Right lobe of liver (tissue), 4 donors: ENCODE results near the gene PLPP2.

Experiments used
- CTCF ChIP-seq, 4 donors: fragments of 200-600 bp in 3 of 4; fragments of 450-650 bp in 1 of 4; IDR thresholded peaks; one replicate each; pipeline versions ENCODE4 v1.5.1 to v1.8.0; 2016 to 2022; ENCODE audit warnings: antibody characterized with exemption in 4 of 4, mild to moderate bottlenecking in 2 of 4
- POLR2A ChIP-seq: fragments of 450-650 bp; IDR thresholded peaks from one replicate; pipeline ENCODE4 v1.6.1; 2017; ENCODE audit warnings: antibody characterized with exemption, mild to moderate bottlenecking
- donor health status: DM: no; HTN: no; CAD: no.
- donor health status: DM: no; HTN: no; CAD: no.
- donor health status: DM: no; HTN: yes; CAD: no.

DNA sequence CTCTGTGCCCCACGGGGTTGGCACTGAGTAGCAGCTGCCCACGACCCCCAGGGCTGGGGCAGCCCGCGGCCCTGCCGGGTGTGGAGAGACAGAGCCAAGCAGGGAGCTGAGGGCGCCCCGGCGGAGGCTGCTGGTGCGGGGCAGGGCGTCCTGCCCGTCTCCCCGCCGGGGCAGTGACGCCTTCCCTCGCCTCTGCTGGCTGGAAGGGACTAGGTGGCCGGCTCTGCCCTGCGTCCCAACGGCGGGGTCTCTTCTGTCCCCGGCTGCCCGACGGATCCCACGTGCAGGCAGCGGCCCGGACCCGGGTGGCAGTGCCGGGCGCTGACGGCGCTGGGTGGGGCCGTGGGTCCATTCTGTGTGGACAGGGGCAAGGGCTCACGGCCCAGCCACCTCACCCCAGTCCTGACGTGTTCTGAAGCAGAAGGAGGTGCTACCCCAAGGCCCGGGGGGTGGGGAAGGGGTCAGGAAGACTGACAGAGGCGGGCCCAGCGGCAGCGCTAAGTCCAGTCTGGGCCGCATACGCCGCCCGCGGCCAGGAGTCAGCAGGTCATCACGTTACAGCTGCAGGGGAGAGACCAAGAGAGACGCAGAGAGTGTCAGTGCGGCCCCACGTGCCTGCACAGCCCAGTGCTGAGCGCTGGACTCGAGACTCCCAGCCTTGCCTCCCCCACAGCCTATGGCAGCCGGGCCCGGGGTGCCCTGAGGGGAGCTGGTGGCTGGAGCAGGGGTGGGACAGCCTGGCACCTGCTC lies 15.1 kb upstream of the PLPP2 start:
- TF ChIP-seq POLR2A (no peak), CTCF (IDR thresholded peaks at IDR 0.05) (no peak)
